Naive thymus-derived CD8-positive, alpha-beta T cell (primary cell): ENCODE results near the gene ABCC4. TPM values are rescaled to one million over a fixed set of nuclear protein-coding genes. Genes with fewer than 3 reads are reported as not detected.

Experiments
- ATAC-seq, 2 donors: fragments of 150-1000 bp; cut with Tn5 transposase in 1 of 2; sonication (Bioruptor Pico), chemical (Tn5 transposase) in 1 of 2; 1 replicate in 1 of 2; 2 replicates in 1 of 2; pipeline ENCODE4 v1.10.0; 2021; ENCODE audit warnings: mild to moderate bottlenecking in 2 of 2, moderate library complexity in 2 of 2
- POLR2A ChIA-PET: fragments of 350-600 bp; sonication (Branson Sonifier 250); formaldehyde crosslinking; loops from one replicate; lab custom pipeline; 2021; ENCODE audit warnings: antibody characterized with exemption; lab: Charles Lee
- DNase-seq, 10 donors: peaks; one replicate each; pipeline versions ENCODE4 v3.0.0 to v3.0.0-alpha.2; 2020 to 2022
- H3K27ac Mint-ChIP-seq, 10 donors: one replicate each; pipeline ENCODE4 v1.8.0; 2020 to 2022; ENCODE audit warnings: mild to moderate bottlenecking in 10 of 10, mixed read lengths in 10 of 10, moderate library complexity in 4 of 10, inconsistent platforms in 1 of 10
- H3K27me3 Mint-ChIP-seq, 5 donors: one replicate each; pipeline ENCODE4 v1.8.0; 2021 to 2022; ENCODE audit warnings: mixed read lengths in 5 of 5
- H3K36me3 Mint-ChIP-seq, 3 donors: one replicate each; pipeline ENCODE4 v1.8.0; 2020 to 2022; ENCODE audit warnings: mixed read lengths in 3 of 3, mild to moderate bottlenecking in 2 of 3, inconsistent platforms in 1 of 3
- H3K4me1 Mint-ChIP-seq, 4 donors: one replicate each; pipeline ENCODE4 v1.8.0; 2021 to 2022; ENCODE audit warnings: mixed read lengths in 4 of 4
- H3K4me3 Mint-ChIP-seq, 10 donors: one replicate each; pipeline ENCODE4 v1.8.0; 2020 to 2022; ENCODE audit warnings: mild to moderate bottlenecking in 10 of 10, mixed read lengths in 10 of 10, moderate library complexity in 6 of 10, inconsistent platforms in 1 of 10
- H3K9me3 Mint-ChIP-seq, 9 donors: one replicate each; pipeline ENCODE4 v1.8.0; 2020 to 2022; ENCODE audit warnings: mixed read lengths in 9 of 9, mild to moderate bottlenecking in 3 of 9, inconsistent platforms in 1 of 9, moderate library complexity in 1 of 9
- polyA plus RNA-seq, 3 donors: library from polyadenylated mRNA; unstranded; fragments of 300-500 nt; fragmentation: Illumina TruSeq; gene quantifications; one replicate each; pipeline ENCODE4 v1.2.3, GENCODE V29; 2021
- total RNA-seq, 8 experiments: library from RNA in 2 of 8; stranded (reverse) in 2 of 8; gene quantifications; one replicate each; pipeline ENCODE4 v1.2.3 and lab custom pipeline; 2021 to 2026

The ABCC4 gene
- total and polyA plus RNA-seq, 5 experiments from 2014 or later, result 3.5 to 9.2 (median 4.4) TPM

DNA sequence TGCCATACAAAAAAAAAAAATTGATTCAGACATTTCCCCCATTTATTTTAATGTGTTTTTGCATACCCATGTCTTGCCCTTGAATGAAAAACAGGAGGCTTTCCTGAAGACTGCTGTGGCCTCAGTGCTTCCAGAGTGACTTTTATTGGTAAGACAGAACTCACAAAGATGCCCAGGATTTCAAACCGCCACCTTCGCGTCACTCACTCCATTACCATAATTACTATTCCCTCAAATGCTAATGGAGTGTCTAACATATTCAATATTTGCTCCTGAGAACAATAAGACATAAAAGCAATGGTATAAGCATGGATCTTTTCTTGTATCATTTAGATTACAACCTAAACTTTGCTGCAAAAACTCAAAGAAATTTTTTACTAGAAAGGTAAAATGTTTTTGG lies 306.7 kb downstream of the ABCC4 start:
- no peak overlapping the region for H3K27ac Mint-ChIP-seq
- peaks cover 0 to 1% (median 0%) of the 10 kb centered on the region in 4 donors for H3K4me1 Mint-ChIP-seq
- no peak overlapping the region for H3K4me3 Mint-ChIP-seq
- POLR2A ChIA-PET, result no interaction called here
- peaks cover 12 to 40% (median 14%) of the 10 kb centered on the region in 5 donors for H3K27me3 Mint-ChIP-seq
- DNase-seq (no peak), ATAC-seq (no peak)
- peaks cover 0 to 15% (median 0%) of the 10 kb centered on the region in 3 donors for H3K36me3 Mint-ChIP-seq
- H3K9me3 Mint-ChIP-seq, result peaks cover 0 to 2% (median 0%) of the 10 kb centered on the region in 9 donors

DNA sequence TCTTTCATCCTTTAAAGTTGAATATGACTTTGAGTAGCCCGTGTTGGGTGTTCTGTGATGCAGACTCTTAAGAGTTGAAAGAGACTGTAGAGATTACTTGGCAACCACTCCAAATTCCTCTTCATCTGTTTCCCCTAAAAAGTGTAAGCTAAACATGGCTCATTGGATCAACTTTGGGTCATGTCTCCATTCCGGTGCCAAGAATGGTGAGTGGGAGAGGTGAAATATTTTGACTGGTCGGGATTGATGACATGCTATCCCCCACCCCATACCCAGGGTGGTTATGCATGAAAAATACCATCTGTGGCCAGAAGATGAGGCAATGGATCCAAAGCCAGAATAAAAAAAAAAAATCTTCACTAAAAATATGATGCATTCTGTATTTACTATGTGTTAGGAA lies 307.6 kb downstream of the ABCC4 start:
- Mint-ChIP-seq H3K4me3 (no peak overlapping the region), H3K9me3 (peaks cover 0 to 2% (median 0%) of the 10 kb centered on the region in 9 donors), H3K27ac (no peak overlapping the region), H3K27me3 (peaks cover 12 to 40% (median 14%) of the 10 kb centered on the region in 5 donors), H3K36me3 (peaks cover 0 to 15% (median 0%) of the 10 kb centered on the region in 3 donors), H3K4me1 (peaks cover 0 to 1% (median 0%) of the 10 kb centered on the region in 4 donors)
- DNase-seq (no peak), ATAC-seq (no peak)
- POLR2A ChIA-PET, result no interaction called here

DNA sequence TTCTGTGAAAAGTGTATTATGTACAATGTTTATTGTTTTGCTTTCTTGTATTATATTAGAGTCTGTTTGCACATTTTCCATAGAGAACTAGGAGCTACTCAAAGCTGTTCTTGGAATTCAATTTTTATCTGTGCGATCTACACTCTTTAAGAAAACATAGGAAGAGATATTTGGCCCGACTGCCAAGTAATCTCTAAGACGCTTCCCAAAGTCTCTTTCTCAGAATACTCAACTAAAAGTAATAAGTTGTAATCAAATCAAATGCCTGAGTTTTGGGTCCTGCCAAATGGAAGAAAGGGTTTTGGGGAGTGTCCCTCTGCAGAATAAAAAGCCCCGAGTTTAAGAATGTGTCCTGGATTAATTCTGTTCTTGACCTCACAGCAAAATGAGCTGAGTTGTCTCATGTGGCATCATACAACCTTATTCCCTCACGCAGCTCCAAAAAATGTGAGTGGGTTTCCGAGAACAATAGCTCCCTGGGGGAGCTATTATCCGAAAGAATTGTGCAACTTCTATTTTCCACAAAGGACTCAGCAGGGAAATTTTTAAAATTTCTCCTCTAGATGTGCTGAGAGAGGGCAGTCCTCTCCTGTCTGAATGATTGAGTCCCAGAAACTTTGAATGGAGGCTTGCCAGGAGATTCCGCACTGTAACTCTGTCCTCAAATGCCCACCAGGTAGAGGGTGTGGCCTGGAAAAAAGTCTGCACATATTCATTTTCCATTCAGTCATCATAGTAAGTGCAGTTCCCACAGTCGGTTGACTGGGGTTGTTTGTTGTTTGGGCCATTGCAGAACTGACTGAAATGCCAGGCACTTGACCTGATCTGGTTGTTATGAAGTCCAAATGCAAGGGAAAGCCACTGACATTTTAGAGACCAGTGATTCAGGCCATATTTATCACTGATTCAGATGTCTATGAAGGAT lies 309.0 kb downstream of the ABCC4 start:
- POLR2A ChIA-PET, result no interaction called here
- peaks cover 0 to 2% (median 0%) of the 10 kb centered on the region in 9 donors for H3K9me3 Mint-ChIP-seq
- peaks cover 9 to 40% (median 14%) of the 10 kb centered on the region in 5 donors for H3K27me3 Mint-ChIP-seq
- ATAC-seq, result no peak
- H3K4me1 Mint-ChIP-seq, result no peaks in the 10 kb centered on the region
- no peak for DNase-seq
- no peak overlapping the region for H3K27ac Mint-ChIP-seq
- H3K36me3 Mint-ChIP-seq, result peaks cover 0 to 9% (median 0%) of the 10 kb centered on the region in 3 donors
- H3K4me3 Mint-ChIP-seq, result no peak overlapping the region

DNA sequence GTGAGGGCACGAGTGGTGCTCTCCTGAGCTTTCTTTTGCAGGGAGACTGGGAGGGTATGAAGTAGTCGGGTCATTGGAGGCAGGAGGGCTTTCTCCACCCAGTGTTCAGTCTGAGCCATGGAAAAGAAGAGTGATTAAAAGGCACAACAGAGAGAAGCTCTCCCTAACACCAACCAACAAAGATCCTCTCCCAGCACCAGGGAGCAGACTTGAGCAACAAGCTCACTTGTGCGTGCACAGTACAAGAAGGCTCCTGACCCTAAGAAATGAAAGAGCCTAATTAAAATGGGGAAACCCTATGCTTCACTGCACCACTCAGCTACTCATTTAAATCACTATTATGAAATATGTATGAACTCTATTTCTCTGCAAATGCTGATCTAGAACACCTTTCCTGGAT lies 312.6 kb downstream of the ABCC4 start:
- no peaks in the 10 kb centered on the region for H3K36me3 Mint-ChIP-seq
- H3K9me3 Mint-ChIP-seq, result no peaks in the 10 kb centered on the region
- H3K4me3 Mint-ChIP-seq, result no peak overlapping the region
- H3K27me3 Mint-ChIP-seq, result peaks cover 1 to 20% (median 8%) of the 10 kb centered on the region in 5 donors
- no peak for ATAC-seq
- POLR2A ChIA-PET, result no interaction called here
- no peaks in the 10 kb centered on the region for H3K4me1 Mint-ChIP-seq
- H3K27ac Mint-ChIP-seq, result no peak overlapping the region
- no peak for DNase-seq

DNA sequence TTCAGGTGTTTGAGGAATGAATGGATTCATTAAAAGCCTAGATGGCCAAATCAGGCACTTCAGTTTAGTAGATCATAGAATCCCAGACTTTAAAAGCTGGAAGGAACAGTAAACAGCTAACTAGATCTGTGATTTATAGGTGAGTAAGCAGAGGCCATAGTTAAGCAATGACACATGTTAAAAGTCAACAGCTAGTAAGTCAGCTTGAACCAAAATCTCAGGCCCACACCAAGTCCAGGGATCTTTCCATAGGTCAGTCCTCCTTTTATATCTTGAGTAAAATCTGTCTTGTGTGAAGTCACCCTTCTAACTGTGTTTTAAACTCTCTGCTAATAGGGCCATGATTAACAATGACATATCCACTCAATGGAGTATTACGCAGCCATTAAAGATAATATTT lies 313.4 kb downstream of the ABCC4 start:
- Mint-ChIP-seq H3K27ac (no peak overlapping the region), H3K4me1 (no peaks in the 10 kb centered on the region), H3K36me3 (no peaks in the 10 kb centered on the region), H3K4me3 (no peak overlapping the region), H3K9me3 (no peaks in the 10 kb centered on the region), H3K27me3 (peaks cover 0 to 12% (median 8%) of the 10 kb centered on the region in 5 donors)
- no peak for ATAC-seq
- DNase-seq, result no peak
- POLR2A ChIA-PET, result no interaction called here

DNA sequence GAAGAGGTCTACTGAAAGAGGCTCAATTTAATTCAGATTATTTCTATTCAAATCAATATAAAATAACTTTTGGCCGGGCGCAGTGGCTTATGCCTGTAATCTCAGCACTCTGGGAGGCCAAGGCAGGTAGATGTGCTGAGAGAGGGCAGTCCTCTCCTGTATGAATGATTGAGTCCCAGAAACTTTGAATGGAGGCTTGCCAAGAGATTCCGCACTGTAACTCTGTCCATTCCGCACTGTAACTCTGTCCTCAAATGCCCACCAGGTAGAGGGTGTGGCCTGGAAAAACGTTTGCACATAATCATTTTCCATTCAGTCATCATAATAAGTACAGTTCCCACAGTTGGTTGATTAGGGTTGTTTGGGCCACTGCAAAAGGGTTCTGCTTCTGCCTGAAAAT lies 314.2 kb downstream of the ABCC4 start:
- POLR2A ChIA-PET, result no interaction called here
- no peaks in the 10 kb centered on the region for H3K36me3 Mint-ChIP-seq
- H3K27ac Mint-ChIP-seq, result no peak overlapping the region
- no peaks in the 10 kb centered on the region for H3K4me1 Mint-ChIP-seq
- no peaks in the 10 kb centered on the region for H3K9me3 Mint-ChIP-seq
- DNase-seq, result no peak
- no peak overlapping the region for H3K4me3 Mint-ChIP-seq
- ATAC-seq, result no peak
- peaks cover 0 to 11% (median 8%) of the 10 kb centered on the region in 5 donors for H3K27me3 Mint-ChIP-seq

DNA sequence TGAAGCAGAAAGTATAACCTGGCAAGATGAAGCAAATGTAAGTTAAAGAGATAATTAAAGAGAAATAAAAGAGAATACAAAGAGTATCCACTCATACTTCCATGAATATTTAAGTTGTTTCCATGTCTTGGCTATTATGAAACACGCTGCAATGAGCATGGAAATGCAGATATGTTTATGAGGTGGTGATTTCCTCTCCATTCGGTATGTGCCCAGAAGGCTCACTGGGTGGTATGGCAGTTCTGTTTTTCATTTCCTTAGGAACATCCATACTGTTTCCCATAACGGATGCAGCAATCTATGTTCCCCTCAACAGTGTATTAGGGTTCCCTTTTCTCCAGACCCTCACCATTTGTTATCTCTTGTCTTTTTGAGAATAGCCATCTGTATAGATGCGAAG lies 316.3 kb downstream of the ABCC4 start:
- no peaks in the 10 kb centered on the region for H3K36me3 Mint-ChIP-seq
- no peak overlapping the region for H3K4me3 Mint-ChIP-seq
- DNase-seq (no peak), ATAC-seq (no peak)
- H3K4me1 Mint-ChIP-seq, result no peaks in the 10 kb centered on the region
- peaks cover 0 to 8% (median 3%) of the 10 kb centered on the region in 5 donors for H3K27me3 Mint-ChIP-seq
- POLR2A ChIA-PET, result no interaction called here
- H3K9me3 Mint-ChIP-seq, result no peaks in the 10 kb centered on the region
- no peak overlapping the region for H3K27ac Mint-ChIP-seq

DNA sequence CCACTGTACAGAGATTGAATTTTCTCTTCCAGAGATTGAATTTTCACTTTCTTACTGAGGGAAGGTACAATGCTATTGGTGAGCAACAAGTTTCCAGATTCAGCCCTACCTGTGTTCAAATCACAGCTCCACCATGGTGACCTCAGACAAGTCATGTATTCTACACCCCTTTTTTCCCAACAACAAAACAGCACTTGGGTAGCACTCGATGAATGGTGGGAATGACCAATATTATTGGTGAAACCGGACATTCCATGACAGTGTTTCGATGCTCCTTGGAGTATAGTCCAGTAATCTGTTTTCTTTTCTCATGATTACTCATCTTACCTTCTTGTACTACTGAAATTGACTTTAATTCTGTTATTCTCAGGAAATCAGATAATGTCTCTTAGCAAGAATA lies 322.7 kb downstream of the ABCC4 start:
- DNase-seq (no peak), ATAC-seq (no peak)
- H3K4me3 Mint-ChIP-seq, result no peak overlapping the region
- POLR2A ChIA-PET, result no interaction called here
- H3K27me3 Mint-ChIP-seq, result peaks cover 0 to 6% (median 3%) of the 10 kb centered on the region in 5 donors
- H3K4me1 Mint-ChIP-seq, result no peaks in the 10 kb centered on the region
- peaks cover 0 to 2% (median 0%) of the 10 kb centered on the region in 9 donors for H3K9me3 Mint-ChIP-seq
- no peak overlapping the region for H3K27ac Mint-ChIP-seq
- H3K36me3 Mint-ChIP-seq, result peaks cover 0 to 1% (median 0%) of the 10 kb centered on the region in 3 donors

DNA sequence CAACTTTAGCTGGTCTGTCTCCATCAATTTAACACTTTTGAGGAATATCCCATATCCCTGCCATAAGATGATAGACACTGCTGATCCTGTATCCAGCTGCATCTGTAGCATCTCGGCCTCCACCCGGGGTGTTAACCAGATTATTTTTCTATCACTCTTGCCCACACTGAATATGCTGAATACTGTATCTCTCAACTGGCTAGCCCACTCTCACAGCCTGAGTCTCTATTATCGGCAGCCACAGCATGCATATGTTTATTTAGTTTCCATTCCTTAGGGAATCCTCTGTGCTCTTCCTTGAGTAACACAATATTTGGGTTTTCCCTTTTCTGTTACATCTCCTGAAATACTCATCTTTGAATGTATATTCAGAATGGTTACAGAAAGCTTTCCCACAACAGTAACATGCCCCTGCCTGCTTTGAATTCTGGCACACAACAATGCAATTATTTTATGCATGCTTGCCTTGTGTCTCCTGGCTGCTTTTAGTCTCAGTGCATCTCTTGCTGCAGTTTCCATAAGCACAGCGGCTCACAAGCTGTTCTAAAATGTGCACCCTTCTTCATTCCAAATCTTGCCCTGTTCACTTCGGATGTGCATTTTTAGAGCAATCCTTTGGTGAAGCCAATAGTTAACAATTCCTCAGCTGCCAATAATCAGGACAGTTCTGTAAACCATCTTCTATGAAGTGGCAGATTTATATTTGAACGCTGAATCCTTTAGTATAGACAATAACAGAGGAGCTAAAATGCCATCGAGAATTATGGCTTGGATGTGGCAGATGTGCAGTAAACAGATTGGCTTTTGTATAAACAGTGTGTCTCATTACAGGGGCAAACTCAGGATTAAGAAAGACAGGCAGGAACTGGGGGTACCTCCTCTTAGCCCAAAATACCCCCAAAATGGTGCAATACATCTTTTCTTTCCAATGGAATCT lies 327.0 kb downstream of the ABCC4 start:
- no peak overlapping the region for H3K4me3 Mint-ChIP-seq
- POLR2A ChIA-PET, result no interaction called here
- peaks cover 7 to 15% (median 12%) of the 10 kb centered on the region in 5 donors for H3K27me3 Mint-ChIP-seq
- ATAC-seq (no peak), DNase-seq (no peak)
- H3K9me3 Mint-ChIP-seq, result peaks cover 0 to 2% (median 0%) of the 10 kb centered on the region in 9 donors
- no peak overlapping the region for H3K27ac Mint-ChIP-seq
- H3K36me3 Mint-ChIP-seq, result peaks cover 0 to 1% (median 0%) of the 10 kb centered on the region in 3 donors
- H3K4me1 Mint-ChIP-seq, result no peaks in the 10 kb centered on the region

DNA sequence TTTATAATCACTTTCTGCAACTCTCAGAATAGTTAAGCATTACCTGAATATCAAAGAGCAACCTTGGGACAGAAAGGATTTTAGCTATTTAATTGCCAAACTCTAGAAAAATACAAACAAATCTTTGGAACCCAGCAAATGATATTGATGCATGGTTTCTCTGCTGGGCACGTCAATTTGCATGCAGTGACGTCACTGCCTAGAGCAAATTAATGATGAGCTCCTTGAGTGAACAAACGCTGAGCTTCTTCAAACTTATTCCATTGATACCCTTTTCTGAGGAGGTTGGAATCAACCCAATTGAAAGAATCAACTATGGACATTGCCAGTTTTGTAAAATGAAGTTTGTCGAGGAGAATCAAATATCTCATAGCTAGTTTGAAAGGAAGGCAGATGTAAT lies 329.0 kb downstream of the ABCC4 start:
- peaks cover 15 to 24% (median 23%) of the 10 kb centered on the region in 5 donors for H3K27me3 Mint-ChIP-seq
- peaks cover 0 to 2% (median 0%) of the 10 kb centered on the region in 9 donors for H3K9me3 Mint-ChIP-seq
- no peak for ATAC-seq
- no peak overlapping the region for H3K27ac Mint-ChIP-seq
- H3K4me3 Mint-ChIP-seq, result no peak overlapping the region
- peaks cover 0 to 1% (median 0%) of the 10 kb centered on the region in 3 donors for H3K36me3 Mint-ChIP-seq
- POLR2A ChIA-PET, result no interaction called here
- peaks cover 2 to 10% (median 6%) of the 10 kb centered on the region in 4 donors for H3K4me1 Mint-ChIP-seq
- DNase-seq, result no peak
